ENCODE data around the gene ADAMTSL5.

Gene ADAMTSL5

DNA sequence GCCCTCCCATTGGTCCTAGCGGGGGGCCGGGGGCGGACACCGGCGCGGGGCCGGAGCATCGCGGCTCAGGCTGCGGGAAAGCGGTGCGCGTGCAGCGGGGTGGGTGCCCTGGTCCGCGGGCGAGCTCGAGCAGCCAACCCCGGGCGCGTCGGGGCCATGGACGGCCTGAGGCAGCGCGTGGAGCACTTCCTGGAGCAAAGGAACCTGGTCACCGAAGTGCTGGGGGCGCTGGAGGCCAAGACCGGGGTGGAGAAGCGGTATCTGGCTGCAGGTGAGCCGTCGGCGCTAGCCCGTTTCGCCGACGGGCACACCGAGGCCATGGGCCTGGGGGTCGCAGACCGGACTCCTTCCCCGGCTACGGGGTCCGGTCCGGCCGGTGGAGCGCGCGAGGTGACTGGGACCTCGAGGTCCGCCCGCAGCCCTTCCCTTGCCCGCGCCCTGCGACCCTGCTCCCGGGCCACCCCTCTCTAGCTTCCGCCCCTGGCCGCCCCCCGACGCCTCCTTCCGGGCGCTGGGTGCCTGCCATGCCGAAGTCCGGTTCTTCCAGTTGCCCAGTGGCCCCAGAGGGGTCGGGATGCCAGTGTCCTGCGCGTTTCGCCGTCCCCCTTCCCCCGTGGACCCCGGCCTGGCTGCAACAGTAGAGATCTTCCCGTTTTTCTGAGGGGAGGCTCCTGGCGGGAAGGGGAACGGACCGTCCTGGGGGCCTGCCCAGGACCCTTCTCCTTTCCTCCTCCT, 21.5 kb downstream of the ADAMTSL5 start, which contains the start of gene REEP6:
Gene REEP6 (plus strand): TSS at position 68 of the 735 bp plus-strand sequence. CDS start 89 bp downstream, at position 157.
- H3K27me3 ChIP-seq (ENCODE audit: low read depth) = no peaks in the 10 kb centered on the region
- peak within 1 kb of the TSS; percentile 51 for H3K4me3 ChIP-seq
- no peaks in the 10 kb centered on the region for H3K36me3 ChIP-seq (replicated peaks)
- H3K9me3 ChIP-seq = no peaks in the 10 kb centered on the region
- DNase-seq (ENCODE audit: low spot score in 2 of 2) = no peak
- in situ Hi-C loops (cut with MboI; ENCODE audit: low sequenced_read_pairs) = no loop called here
- H3K4me1 ChIP-seq = peaks cover 19% of the 10 kb centered on the region

DNA sequence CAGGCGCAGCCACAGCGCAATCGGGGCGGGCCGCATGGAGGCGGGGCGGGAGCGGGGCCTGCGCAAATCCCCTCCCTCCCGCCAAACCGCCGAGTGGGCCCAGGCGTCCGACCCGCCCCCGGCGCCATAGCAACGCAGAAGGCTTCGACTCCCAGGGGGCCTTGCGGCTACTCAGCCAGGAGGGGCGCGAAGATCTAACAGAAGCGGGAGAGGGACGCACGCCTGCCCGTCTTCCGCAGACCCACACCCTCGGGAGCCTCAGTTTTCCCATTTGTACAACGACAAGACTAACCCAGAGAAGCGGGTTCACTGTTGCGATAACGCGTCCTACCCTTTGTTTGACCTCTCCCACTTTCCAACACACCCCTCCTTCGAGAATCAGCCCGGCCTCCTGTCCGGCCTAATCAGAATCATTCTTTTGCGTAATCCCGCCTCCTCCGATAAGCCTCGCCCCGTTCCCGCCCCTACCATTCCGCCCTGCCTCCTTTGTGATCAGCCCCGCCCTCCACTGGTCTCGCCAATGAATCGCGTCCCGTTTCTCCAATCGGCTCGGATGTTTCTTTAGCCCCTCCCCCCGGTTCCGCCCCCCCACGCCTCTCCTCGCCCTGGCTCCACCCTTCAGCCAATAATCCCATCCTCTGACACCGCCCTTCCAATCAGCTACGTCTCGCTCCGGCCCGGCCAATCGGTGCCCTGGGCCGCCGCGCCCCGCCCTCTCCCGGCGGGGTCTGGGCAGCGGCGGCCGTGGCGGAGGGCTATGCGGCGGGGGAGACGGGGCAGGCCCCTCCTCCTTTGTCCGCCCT, 22.3 kb downstream of the ADAMTSL5 start, which contains the start of gene PCSK4:
Gene PCSK4 (minus strand): TSS at position 40 of the 803 bp plus-strand sequence. CDS start 4 bp downstream, at position 36.
- Histone ChIP-seq H3K4me1 (peaks cover 19% of the 10 kb centered on the region), H3K4me3 (peak within 1 kb of the TSS; percentile 51), H3K27me3 (ENCODE audit: low read depth) (no peaks in the 10 kb centered on the region), H3K9me3 (no peaks in the 10 kb centered on the region), H3K36me3 (replicated peaks) (no peaks in the 10 kb centered on the region)
- in situ Hi-C loops (cut with MboI; ENCODE audit: low sequenced_read_pairs) = no loop called here
- DNase-seq (ENCODE audit: low spot score in 2 of 2) = peak; percentile 98 to 99

GRCh38 chr19:1489463-1490310, 23.1 kb downstream of the ADAMTSL5 start:
- in situ Hi-C loops (cut with MboI; ENCODE audit: low sequenced_read_pairs) = no loop called here
- peak overlapping the region; percentile 39 for H3K4me3 ChIP-seq
- H3K4me1 ChIP-seq = peaks cover 19% of the 10 kb centered on the region
- DNase-seq (ENCODE audit: low spot score in 2 of 2) = no peak
- H3K27me3 ChIP-seq (ENCODE audit: low read depth) = no peaks in the 10 kb centered on the region
- no peaks in the 10 kb centered on the region for H3K36me3 ChIP-seq (replicated peaks)
- no peaks in the 10 kb centered on the region for H3K9me3 ChIP-seq

DNA sequence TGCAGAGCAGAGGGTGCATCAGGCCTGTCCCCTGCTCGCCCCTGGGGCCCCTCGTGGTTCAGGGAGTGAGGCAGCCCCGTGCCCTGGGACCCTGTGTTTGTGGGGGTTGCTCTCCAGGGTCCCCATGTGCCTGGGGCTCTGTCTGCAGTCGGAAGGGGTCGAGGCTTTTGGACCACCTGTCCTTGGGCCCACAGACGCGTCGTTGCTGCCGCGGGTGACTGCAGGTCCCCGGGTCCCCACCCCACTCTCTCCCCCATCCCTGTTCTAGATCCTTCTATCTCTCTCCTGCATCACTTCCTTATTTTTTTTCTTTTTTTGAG, 24.6 kb downstream of the ADAMTSL5 start:
- Histone ChIP-seq H3K9me3 (no peaks in the 10 kb centered on the region), H3K27me3 (ENCODE audit: low read depth) (no peaks in the 10 kb centered on the region), H3K4me3 (no peak overlapping the region), H3K36me3 (replicated peaks) (no peaks in the 10 kb centered on the region), H3K4me1 (peaks cover 18% of the 10 kb centered on the region)
- DNase-seq (ENCODE audit: low spot score in 2 of 2) = no peak
- in situ Hi-C loops (cut with MboI; ENCODE audit: low sequenced_read_pairs) = no loop called here

DNA sequence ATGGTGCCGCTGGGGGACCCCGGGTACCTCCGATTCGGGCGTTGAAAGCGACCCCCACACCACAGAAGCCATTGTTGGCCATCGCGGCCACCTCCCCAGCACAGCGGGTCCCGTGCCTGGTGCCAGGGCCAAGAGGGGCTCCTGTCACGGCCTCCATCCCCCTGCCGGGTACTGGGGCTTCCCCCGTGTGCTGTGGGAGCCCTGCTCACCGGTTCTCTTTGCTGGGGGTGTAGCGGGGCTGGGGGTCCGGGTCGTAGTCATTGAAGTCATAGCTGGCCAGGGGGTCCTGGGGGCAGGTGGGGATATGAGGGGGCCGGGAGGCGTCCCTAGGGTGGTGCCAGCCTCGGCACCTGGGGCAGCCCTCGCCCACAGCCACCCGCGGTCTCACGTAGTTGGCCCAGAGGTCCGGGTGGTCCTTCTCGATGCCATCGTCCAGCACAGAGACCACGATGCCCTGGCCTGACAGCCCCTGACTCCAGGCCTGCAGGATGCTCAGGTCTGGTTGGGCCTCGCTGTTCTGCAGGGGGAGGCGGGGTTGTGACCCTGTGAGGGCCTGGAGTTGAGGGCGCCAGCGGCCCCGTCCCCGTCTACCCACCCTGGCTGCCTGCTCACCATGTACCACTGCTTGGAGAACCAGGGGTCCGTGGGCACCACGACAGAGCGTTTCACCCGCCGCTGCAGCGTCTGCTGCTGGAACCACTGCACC, 25.1 kb downstream of the ADAMTSL5 start:
- no peak for DNase-seq (ENCODE audit: low spot score in 2 of 2)
- Histone ChIP-seq H3K36me3 (replicated peaks) (no peaks in the 10 kb centered on the region), H3K27me3 (ENCODE audit: low read depth) (no peaks in the 10 kb centered on the region), H3K9me3 (no peaks in the 10 kb centered on the region), H3K4me1 (peaks cover 13% of the 10 kb centered on the region), H3K4me3 (no peak overlapping the region)
- in situ Hi-C loops (cut with MboI; ENCODE audit: low sequenced_read_pairs) = no loop called here

DNA sequence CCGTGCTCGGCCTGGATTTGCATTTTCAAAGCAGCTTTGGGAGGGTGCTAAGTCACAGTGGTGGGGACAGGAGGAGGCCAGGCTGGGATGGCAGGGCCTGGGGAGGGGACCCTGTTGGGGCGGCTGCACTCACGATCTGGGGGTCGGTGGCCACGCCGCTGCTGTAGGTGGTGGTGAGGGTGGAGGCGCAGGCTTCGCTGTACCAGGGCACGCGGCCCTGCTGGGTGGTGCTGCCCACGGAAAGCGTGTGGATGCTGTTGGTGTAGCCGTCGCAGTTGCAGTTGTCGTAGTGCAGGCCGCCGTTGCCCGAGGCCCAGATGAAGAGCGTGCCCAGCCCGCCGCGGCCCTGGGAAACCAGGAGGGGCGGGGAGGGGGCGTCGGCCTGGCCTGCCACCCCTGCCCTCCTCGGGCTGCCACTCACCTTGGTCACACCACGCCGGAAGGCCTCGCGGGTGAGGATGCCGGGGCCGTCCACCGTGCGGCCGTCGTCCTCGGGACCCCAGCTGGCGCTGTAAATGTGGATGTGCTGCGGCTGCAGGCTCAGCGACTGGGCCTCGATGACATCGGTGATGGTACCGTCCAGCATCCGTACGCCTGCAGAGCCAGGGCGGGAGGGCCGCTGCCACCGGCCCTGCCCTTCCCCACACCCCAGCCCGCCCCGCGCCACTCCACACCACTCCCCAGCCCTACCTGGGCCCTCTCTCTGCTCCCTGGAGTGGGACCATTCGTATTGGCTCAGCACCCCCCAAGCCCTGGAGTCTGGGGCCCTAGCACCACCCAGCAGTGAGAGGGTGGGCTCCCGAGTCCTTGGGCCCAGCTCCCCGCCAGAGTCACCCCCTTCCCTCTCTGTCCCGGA, 25.9 kb downstream of the ADAMTSL5 start:
- Histone ChIP-seq H3K4me1 (peaks cover 12% of the 10 kb centered on the region), H3K36me3 (replicated peaks) (no peaks in the 10 kb centered on the region), H3K9me3 (no peaks in the 10 kb centered on the region), H3K4me3 (no peak overlapping the region), H3K27me3 (ENCODE audit: low read depth) (no peaks in the 10 kb centered on the region)
- in situ Hi-C loops (cut with MboI; ENCODE audit: low sequenced_read_pairs) = no loop called here
- no peak for DNase-seq (ENCODE audit: low spot score in 2 of 2)

- H3K36me3 ChIP-seq (replicated peaks) = no peaks in the 10 kb centered on the region
- H3K9me3 ChIP-seq = no peaks in the 10 kb centered on the region
- DNase-seq (ENCODE audit: low spot score in 2 of 2) = no peak
- in situ Hi-C loops (cut with MboI; ENCODE audit: low sequenced_read_pairs) = no loop called here
- no peak overlapping the region for H3K4me3 ChIP-seq
- H3K27me3 ChIP-seq (ENCODE audit: low read depth) = no peaks in the 10 kb centered on the region
- no peaks in the 10 kb centered on the region; the same call in 1 of the 2 replicates for H3K4me1 ChIP-seq
These were observed 28.8 kb downstream of the ADAMTSL5 start for GRCh38 chr19:1483979-1484428.

- no peak for DNase-seq (ENCODE audit: low spot score in 2 of 2)
These were observed 29.5 kb downstream of the ADAMTSL5 start for GRCh38 chr19:1483131-1483978.

GRCh38 chr19:1482361-1483130, 30.3 kb downstream of the ADAMTSL5 start:
- Histone ChIP-seq H3K4me3 (no peak overlapping the region), H3K4me1 (no peaks in the 10 kb centered on the region; the same call in 1 of the 2 replicates), H3K9me3 (no peaks in the 10 kb centered on the region), H3K27me3 (ENCODE audit: low read depth) (no peaks in the 10 kb centered on the region), H3K36me3 (replicated peaks) (peaks cover 3% of the 10 kb centered on the region)
- DNase-seq (ENCODE audit: low spot score in 2 of 2) = peak in 1 of 2 experiments; percentile 54
- in situ Hi-C loops (cut with MboI; ENCODE audit: low sequenced_read_pairs) = no loop called here

More at GRCh38 chr19:1483131-1483978, 29.5 kb downstream of the ADAMTSL5 start:
- no peak overlapping the region for H3K4me3 ChIP-seq
- no peaks in the 10 kb centered on the region; the same call in 1 of the 2 replicates for H3K4me1 ChIP-seq
- no peaks in the 10 kb centered on the region for H3K9me3 ChIP-seq
- peaks cover 3% of the 10 kb centered on the region; the same call in 1 of the 2 replicates for H3K36me3 ChIP-seq (replicated peaks)
- in situ Hi-C loops (cut with MboI; ENCODE audit: low sequenced_read_pairs) = no loop called here
- no peaks in the 10 kb centered on the region for H3K27me3 ChIP-seq (ENCODE audit: low read depth)

DNA sequence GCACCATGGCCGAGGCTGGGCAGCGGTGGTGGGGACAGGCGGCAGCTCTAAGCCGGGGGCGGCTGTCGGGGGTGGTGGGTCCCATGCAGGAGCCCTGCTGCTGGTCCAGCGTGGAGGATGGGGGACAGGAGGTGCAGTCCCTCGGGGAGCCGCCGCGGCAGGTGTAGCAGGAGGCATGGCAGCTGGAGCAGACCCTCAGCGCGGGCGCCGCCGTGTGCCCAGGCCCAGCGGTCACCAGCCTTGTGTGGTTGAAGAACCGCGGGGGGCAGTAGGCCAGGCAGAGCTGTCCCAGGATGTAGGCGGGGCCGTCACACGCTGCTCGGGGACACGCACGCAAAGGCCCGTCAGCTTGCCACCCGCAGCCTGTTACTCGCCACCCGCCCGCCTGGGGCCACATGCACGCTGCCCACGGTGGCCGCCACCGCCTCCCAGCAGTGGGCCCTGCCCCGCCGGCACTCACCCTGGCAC, 30.9 kb downstream of the ADAMTSL5 start:
- Histone ChIP-seq H3K36me3 (replicated peaks) (peaks cover 8% of the 10 kb centered on the region), H3K27me3 (ENCODE audit: low read depth) (no peaks in the 10 kb centered on the region), H3K4me1 (no peaks in the 10 kb centered on the region; the same call in 1 of the 2 replicates), H3K4me3 (no peak overlapping the region), H3K9me3 (no peaks in the 10 kb centered on the region)
- DNase-seq (ENCODE audit: low spot score in 2 of 2) = no peak
- in situ Hi-C loops (cut with MboI; ENCODE audit: low sequenced_read_pairs) = no loop called here

Data from HAP-1 (cell line).